ENCODE data around the gene RAB3IL1.
"Not testable (repeated sequence)": the region's sequence is repeated elsewhere in the genome, so short reads cannot be mapped to it uniquely, and the experiment has no call there.

The RAB3IL1 gene, protein sequence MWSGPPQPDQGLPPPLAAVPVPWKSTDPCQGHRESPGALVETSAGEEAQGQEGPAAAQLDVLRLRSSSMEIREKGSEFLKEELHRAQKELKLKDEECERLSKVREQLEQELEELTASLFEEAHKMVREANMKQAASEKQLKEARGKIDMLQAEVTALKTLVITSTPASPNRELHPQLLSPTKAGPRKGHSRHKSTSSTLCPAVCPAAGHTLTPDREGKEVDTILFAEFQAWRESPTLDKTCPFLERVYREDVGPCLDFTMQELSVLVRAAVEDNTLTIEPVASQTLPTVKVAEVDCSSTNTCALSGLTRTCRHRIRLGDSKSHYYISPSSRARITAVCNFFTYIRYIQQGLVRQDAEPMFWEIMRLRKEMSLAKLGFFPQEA
- total RNA-seq = 0 reads per million in 2 donors

DNA sequence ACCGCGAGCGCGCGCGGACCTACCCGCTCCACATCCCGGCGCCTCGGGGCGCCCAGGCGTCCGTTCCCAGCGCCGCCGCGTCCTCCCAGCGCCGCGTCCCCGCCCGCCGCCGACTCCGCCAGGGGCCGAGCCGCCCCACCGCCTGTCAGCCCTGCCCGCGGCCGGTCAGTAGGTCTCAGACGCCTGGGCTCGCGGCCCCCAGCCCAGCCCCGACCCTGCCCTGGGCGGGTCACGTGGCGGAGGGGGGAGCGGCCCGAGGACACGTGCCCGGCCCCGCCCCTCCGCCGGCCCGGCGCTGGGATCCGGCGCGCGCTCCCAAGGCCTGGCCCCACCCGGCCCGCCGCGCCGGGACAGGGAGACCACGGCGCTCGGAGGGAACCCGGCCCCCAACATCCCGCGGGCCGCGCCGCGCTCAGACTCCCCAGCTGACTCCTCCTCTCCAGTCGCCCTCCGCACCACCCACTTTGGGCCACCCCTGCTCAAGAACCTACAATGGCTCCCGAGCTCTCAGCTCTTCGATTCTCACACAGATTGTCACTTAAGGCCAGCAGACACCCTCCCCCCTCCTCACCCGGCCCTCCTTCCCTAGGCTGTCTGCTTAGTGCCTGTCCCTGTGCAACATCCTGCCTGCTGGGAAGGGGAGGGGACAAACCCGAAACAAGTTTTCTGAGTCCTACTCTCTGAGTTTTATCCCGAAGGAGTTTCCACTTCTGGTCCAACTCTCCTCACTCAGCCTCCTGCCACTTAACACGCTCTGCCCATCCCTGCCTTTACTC, at the start of gene RAB3IL1:
Gene RAB3IL1, minus strand, starts transcription at position 233 of the 776 bp plus-strand sequence. Its CDS starts 199 bp downstream, at position 34.
- DNase-seq = no peak

DNA sequence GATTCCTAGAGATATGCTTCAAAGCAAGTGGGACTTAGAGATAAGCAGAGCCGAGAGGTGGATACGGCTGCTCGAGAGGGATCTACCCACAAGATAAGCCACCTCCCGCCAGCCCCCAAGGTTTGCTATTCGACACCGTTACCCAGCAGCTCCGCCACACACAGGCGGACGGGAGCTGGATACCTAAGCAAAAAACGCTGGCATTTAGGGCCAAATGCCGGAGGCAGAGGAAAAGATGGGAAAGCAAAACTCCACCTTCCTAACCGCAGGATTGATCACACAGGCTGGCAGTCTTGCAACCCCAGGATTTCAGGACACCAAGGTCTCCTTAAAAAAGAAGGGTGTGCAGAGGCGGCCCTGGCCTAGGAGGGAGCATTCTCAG, 49.4 kb upstream of the RAB3IL1 start:
- DNase-seq = no peak

DNA sequence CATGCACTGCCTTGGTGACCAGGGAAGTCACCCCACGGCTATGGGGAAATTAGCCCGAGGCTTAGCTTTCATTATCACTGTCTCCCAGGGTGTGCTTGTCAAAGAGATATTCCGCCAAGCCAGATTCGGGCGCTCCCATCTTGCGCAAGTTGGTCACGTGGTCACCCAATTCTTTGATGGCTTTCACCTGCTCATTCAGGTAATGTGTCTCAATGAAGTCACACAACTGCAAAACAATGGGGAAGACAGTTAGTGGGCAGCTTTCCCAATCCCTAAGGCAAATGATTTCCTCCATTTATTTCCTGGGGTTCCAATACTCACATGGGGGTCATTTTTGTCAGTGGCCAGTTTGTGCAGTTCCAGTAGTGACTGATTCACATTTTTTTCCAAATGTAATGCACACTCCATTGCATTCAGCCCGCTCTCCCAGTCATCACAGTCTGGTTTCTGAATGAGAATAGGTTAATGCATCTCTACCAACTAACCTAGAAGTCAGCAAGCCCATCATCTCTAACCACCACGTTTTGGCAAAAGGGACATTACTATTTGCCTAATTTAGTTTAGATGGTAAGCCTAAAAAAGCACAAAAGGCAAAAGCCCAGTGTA, 47.4 kb upstream of the RAB3IL1 start:
- DNase-seq = peak; percentile 16

DNA sequence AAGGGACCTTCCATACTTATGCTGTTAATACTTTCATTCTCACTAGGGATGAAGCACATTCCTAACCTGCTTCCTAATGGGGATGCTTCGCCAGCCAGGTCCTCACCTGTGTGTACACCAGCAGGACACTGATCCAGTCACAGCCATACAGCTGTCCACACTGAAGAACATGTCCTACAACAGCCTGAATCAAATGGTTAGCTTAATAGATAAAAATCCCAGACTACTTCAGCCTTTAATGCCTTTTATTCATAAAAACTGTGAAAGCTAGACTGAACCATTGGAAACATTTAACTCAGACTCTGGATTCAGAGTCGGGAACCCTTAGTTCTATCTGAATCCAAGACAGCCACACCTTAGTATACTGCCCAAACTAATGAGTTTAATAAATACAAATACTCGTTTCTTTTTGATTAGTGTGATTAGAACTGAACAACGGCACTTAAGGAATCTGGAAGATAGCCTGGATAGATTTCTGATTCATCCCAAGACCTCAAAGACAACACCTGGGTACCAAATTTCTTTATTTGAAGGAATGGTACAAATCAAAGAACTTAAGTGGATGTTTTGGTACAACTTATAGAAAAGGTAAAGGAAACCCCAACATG, 46.8 kb upstream of the RAB3IL1 start:
- no peak for DNase-seq

DNA sequence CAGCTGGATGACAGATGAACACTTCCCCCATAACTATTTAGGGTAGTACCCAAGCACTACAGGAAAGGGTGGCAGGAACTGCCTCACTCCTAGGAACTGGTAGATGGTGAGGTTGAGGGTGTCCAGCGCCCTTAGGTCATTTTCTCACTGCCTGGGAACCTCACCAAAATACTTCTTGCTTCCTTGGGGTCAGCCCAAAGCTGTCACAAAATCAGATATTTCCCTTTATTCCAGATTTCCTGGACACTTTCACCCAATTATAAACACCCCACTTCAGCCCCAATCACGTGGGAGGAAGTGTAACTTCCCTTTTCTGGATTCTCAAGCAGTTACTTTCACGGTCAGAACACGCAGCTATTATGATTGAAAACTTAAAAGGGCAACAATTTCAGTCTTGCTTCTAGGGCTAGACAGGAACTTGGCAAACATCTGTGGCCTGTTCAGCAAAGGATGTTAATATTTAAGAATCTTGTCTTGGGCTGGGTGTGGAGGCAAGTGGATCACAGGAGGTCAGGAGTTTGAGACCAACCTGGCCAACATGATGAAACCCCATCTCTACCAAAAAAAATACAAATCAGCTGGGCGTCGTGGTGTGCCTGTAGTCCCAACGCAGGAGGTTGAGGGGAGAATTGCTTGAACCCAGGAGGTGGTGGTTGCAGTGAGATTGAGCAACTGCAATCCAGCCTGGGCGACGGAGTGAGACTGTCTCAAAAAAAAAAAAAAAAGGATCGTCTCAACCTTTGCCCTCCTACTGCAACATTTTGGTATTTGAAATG, 46.1 kb upstream of the RAB3IL1 start:
- DNase-seq = no peak

DNA sequence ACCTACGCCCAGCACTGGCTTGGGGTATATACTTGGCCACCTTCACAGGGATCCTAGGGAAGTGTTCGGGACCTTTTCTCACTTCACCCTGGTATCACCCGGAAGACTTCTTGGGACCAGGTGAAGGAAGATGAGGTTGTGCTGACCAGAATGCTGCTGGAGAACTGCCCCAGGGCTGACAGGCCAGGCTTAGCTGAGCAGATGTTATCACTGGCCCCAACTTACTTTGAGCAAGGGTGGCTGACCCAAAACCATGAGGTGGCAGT, 45.6 kb upstream of the RAB3IL1 start:
- no peak for DNase-seq

DNA sequence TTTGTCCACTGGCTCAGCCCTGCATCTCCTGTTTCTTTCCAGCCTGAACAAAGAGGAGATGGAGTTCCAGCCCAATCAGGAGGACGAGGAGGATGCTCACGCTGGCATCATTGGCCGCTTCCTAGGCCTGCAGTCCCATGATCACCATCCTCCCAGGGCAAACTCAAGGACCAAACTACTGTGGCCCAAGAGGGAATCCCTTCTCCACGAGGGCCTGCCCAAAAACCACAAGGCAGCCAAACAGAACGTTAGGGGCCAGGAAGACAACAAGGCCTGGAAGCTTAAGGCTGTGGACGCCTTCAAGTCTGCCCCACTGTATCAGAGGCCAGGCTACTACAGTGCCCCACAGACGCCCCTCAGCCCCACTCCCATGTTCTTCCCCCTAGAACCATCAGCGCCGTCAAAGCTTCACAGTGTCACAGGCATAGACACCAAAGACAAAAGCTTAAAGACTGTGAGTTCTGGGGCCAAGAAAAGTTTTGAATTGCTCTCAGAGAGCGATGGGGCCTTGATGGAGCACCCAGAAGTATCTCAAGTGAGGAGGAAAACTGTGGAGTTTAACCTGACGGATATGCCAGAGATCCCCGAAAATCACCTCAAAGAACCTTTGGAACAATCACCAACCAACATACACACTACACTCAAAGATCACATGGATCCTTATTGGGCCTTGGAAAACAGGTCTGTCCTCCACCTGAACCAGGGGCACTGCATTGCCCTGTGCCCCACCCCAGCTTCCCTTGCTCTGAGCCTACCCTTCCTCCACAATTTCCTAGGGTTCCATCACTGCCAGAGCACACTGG, 45.0 kb upstream of the RAB3IL1 start:
- no peak for DNase-seq

DNA sequence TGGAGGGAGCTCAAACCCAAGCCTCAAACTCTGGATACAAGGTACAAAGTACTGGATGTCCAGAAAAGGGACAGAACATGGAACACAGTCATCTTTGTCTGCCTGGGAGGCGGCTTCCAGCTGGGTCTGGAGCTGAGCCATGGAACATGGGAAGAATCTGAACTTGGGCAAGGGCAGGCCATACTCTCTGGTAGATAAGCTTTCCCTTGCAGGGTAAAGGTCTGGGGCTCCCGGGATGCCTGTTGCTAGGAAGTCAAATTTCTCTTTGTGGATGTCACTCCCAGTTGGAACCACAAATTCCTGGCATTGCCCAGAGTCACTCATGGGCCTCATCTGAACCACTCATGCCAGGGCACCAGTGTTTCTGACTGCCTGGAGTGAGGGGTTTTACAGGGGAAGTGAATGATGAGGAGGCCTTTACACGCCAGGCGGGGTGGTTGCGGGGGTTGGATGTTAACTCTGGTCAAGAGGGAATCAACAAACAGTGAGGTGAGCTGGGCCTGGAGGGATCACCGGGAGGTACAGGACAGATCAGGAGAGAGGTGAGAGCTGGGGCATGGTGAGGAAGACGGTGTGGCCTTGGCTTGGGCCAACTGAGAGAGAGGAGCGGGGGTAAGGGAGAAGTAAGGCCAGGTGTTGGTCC, 44.3 kb upstream of the RAB3IL1 start:
- no peak for DNase-seq

DNA sequence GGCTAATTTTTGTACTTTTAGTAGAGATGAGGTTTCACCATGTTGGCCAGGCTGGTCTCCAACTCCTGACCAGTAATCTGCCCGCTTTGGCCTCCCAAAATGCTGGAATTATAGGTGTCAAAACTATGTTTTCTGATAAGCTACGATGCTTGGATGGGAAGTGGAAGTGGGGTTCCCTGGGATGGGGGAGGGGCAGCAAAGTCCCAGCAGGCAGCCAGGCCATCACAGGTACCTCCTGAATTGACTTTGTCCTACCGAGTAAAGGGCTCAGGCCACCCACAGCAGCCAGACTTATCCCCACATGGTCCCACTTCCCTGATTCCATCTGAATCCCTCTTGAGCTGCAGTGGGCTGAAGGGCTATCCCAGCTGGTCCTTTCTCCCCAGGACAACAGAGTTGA, 43.2 kb upstream of the RAB3IL1 start:
- DNase-seq = no peak

DNA sequence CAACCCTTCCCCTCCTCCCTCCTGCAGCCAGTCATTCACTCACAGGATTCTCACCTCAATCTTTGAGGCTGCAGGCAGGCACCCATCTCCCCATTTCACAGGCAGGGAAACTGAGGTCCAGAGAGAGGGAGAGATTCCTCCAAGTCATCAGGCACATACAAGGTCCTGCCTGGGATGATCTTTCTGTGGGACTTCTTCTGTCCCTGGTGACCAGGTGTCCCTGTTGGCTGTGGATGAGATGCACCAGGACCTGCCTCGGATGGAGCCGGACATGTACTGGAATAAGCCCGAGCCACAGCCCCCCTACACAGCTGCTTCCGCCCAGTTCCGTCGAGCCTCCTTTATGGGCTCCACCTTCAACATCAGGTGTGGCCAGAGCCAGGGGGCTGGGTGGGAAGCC, 42.3 kb upstream of the RAB3IL1 start:
- no peak for DNase-seq

DNA sequence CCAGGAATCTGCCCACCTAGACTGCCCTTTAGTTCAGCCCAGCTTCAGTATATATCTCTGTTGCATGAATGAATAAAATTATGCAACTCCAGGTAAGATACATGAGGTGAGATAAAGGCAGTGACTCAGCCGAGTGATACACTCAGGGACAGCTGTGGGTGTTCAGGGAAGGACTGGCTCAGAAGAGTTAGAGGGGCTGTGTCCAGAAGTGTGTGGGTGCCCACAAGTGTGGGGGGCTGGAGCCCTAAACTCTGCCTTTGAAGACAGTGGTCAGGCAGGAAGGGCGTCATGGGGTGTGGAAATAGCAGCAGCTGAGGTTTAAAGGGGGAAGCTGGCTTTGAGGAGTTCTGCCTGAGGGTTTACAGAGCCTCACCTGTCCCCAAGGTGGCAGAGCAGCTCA, 41.7 kb upstream of the RAB3IL1 start:
- DNase-seq = no peak

DNA sequence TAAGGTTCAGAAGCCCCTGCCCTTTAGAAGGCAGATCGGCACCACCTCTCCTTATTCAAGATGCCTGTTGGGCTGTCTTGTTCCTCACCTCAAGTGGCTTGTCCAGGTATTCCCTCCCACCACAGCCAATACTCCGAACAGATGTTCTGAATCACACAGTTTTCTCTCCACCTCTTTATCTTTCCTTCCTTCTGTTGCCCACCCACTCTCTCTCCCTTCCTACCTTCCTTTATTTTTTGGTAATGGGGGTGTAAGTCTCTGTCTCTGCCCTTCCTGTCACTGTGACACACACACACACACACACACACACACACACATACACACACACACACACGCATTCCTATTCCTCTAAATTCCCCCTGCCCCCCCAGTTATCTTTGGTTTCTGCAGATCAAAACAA, 41.2 kb upstream of the RAB3IL1 start:
- DNase-seq = no peak

DNA sequence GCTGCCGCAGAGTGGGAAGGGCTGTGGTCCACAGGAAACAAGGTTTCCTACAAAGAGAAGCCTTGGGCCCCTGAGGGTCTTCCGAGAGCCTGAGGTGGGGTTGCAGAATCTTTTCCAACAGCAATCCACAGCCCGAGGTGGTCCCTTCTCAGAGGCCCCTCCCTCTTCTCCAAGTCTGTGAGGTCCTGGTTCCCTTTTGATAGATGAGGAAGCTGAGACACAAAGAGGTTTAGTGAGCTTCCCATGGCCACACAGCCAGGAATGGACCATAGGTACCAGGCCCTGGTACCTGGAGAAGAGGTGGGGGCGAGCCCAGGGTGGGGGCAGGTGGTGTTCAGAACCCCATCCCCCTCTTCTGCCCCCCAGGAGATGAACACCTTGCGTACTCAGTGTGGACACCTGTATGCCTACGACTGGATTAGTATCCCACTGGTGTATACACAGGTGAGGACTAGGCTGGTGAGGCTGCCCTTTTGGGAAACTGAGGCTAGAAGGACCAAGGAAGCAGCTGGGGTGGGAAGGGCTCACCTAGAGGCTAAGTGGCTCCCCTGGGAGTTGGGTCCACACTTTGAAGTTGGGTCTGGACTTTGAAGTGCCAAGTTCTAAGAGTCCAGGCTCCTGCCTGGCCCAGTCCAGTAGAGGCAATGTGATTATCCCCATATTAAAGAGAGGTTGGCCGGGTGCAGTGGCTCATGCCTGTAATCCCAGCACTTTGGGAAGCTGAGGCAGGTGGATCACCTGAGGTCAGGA, 39.8 kb upstream of the RAB3IL1 start:
- DNase-seq = no peak

DNA sequence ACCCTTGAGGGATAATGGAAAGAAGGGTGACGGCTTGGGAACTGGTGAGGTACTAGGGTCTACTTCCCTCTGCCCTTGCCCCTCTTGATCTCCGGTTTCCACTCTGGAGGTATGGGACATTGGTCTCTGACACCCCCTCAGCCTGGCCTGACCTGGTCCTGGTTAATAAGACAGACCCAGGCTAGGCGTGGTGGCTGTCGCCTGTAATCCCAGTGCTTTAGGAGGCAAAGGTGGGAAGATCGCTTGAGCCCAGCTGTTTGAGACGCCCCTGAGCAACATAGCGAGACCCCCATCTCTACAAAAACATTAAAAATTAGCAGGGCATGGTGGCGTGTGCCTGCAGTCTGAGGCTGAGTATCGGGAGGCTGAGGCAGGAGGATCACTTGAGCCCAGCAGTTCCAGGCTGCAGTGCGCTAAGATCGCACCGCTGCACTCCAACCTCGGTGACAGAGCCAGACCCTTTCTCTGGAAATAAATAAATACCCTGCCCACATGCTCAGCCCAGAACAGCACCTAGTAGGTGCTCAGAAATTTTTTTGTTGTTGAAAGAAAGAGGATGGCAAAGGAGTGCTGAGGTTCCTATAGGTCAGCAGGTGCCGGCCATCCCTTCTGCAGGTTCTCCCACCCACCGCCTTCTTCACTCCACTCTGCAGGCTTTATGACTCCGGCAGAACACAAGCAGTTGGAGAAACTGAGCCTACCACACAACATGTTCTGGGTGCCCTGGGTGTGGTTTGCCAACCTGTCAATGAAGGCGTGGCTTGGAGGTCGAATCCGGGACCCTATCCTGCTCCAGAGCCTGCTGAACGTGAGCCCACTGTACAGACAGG, 39.0 kb upstream of the RAB3IL1 start:
- no peak for DNase-seq

DNA sequence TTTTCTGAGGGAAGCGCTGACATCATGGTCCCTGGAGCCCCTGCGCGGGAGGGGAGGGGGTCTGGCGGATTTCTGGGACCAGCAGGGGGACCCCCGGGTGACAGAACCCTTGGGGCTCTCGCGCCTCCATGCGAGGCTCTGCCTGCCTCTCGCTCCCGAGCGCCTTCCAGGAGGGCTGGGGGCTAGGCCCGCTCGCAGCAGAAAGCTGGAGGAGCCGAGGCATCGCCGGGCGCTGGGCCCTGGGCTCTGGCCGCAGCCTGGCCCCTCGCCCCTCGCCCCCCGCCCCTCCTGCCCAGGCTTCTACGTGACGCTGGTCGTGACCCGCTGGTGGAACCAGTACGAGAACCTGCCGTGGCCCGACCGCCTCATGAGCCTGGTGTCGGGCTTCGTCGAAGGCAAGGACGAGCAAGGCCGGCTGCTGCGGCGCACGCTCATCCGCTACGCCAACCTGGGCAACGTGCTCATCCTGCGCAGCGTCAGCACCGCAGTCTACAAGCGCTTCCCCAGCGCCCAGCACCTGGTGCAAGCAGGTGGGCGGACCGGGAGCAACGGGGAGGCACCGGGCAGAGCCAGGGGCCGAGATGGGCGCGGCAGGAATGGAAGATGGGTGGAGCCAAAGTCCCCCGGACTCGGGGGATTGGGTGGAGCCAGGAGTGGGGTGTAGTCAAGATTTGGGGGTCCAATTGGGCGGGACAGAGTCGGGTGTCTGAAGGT, 38.2 kb upstream of the RAB3IL1 start:
- DNase-seq = peak; percentile 19

DNA sequence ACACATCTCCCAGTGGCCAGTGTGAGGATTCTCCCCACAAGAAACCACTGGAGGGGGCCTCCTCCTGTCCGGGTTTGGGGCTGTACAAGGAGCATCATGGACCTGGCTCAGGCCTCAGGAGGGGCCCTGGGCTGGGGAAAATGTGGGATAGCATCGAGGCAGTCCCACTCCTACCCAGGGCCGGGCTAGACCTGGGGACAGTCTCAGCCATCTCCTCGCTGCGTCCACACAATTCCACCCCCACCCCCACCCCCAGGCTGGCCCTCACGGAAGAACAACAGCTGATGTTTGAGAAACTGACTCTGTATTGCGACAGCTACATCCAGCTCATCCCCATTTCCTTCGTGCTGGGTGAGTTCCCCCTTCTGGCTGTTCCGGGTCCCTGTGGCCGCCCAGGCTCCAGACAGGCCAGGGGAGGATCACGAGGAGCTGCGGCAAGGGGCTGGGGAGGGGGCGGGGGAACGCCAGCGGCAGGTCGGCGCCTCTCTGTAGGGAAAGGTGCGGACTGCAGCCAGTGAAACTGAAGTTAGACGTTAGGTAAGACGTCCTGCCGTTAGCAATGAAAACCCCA, 37.6 kb upstream of the RAB3IL1 start:
- no peak for DNase-seq

DNA sequence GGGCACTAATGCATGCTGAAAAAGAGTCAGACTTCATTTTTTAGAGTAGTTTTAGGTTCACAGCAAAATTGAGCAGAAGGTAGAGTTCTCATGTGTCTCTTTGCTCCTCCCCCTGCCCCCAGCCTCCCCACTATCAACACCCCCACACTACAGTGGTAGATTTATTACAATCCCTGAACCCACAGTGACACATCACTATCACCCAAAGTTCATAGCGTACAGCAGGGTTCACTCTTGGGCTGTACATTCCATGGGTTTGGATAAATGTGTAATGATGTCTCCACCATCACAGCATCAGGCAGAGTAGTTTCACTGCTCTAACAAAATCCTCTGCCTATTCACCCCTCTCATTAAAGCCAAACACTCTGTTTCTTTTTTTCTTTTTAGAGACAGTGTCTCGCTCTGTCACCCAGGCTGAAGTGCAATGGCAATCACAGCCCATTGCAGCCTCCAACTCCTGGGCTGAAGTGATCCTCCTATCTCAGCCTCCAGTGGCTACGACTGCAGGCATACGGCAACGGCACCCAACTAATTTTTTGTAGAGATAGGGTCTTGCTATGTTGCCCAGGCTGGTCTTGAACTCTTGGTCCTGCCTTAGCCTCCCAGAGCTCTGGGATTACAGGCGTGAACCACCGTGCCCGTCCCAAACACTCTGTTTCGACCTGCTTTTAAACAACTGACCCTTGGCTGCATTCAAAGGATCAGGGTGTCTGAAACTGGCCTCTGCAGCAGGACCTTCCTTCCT, 36.9 kb upstream of the RAB3IL1 start:
- DNase-seq = no peak

DNA sequence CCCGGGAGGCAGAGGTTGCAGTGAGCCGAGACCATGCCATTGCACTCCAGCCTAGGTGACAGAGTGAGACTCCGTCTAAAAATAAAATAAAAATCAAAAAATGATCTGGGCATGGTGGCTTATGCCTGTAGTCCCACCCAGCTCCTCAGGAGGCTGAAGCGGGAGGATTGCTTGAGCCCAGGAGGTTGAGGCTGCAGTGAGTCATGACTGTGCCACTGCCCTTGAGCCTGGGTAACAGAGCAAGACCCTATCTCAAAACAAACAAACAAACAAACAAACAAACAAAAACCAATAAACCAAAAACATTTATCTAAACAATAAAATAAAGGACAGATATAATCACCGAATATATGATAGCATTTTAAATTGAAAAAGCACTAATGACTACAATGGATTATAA, 36.3 kb upstream of the RAB3IL1 start:
- DNase-seq = not testable (repeated sequence)

Data from T-helper 9 cell (primary cell).